Glutamatergic neuron (in vitro differentiated cells): ENCODE results near the gene TRIM72. TPM values are rescaled to one million over a fixed set of nuclear protein-coding genes. Genes with fewer than 3 reads are reported as not detected.

ENCODE experiments used
- DNase-seq: peaks from one replicate; pipeline ENCODE4 v3.0.0; 2022
- H3K27ac Mint-ChIP-seq: one replicate; pipeline ENCODE4 v1.8.0; 2020; ENCODE audit warnings: mild to moderate bottlenecking, mixed read lengths, inconsistent platforms; ENCODE audit not compliant: unreplicated experiment
- H3K27me3 Mint-ChIP-seq: one replicate; pipeline ENCODE4 v1.8.0; 2020; ENCODE audit warnings: mild to moderate bottlenecking, moderate library complexity, mixed read lengths, inconsistent platforms; ENCODE audit not compliant: unreplicated experiment
- H3K36me3 Mint-ChIP-seq: one replicate; pipeline ENCODE4 v1.8.0; 2020; ENCODE audit warnings: mild to moderate bottlenecking, mixed read lengths, inconsistent platforms; ENCODE audit not compliant: unreplicated experiment
- H3K4me1 Mint-ChIP-seq: one replicate; pipeline ENCODE4 v1.8.0; 2020; ENCODE audit warnings: mild to moderate bottlenecking, low read depth, mixed read lengths, inconsistent platforms; ENCODE audit not compliant: unreplicated experiment
- H3K4me3 Mint-ChIP-seq: one replicate; pipeline ENCODE4 v1.8.0; 2020; ENCODE audit warnings: mild to moderate bottlenecking, mixed read lengths, inconsistent platforms; ENCODE audit not compliant: unreplicated experiment
- H3K9me3 Mint-ChIP-seq: one replicate; pipeline ENCODE4 v1.8.0; 2020; ENCODE audit warnings: mild to moderate bottlenecking, moderate library complexity, mixed read lengths, inconsistent platforms; ENCODE audit not compliant: unreplicated experiment
- total RNA-seq: library from RNA; stranded (reverse); fragmentation: NEBNext Ultra II Directional; extraction: Animal tissue kit (Norgen Biotek cat#: 25700); gene quantifications from one replicate; pipeline ENCODE4 v1.2.1, GENCODE V29; 2021; ENCODE audit not compliant: unreplicated experiment
- TF ChIP-seq, protein P1 (sequence below): fragments of 200-600 bp; sonication (generic); IDR thresholded peaks from one replicate; pipeline ENCODE4 v1.5.0; 2021; ENCODE audit not compliant: partially characterized antibody, unreplicated experiment

TRIM72 gene
- total RNA-seq, 1 donor from 2014 or later = 0.10 TPM

DNA sequence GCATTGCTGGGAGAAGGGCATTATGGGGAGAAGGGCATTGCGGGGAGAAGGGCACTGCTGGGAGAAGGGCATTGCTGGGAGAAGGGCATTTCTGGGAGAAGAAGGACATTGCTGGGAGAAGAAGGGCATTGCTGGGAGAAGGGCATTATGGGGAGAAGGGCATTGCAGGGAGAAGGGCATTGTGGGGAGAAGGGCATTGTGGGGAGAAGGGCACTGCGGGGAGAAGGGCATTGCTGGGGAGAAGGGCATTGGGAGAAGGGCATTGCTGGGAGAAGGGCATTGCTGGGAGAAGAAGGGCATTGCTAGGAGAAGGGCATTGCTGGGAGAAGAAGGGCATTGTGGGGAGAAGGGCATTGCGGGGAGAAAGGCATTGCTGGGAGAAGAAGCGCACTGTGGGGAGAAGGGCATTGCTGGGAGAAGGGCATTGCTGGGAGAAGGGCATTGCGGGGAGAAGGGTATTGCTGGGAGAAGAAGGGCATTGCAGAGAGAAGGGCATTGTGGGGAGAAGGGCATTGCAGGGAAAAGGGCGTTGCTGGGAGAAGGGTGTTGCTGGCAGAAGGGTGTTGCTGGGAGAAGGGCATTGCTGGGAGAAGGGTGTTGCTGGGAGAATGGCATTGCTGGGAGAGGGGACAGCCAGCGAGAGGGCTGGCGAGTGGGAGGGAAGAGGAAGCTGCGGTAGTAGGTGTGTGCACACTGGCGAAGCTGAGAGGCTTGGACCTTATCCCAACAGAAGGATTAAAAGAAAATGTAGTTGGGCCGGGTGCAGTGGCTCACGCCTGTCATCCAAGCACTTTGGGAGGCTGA, 7.6 kb downstream of the TRIM72 start:
- no peaks in the 10 kb centered on the region for H3K4me1 Mint-ChIP-seq
- no peak overlapping the region for H3K27ac Mint-ChIP-seq
- TF ChIP-seq, protein P1, sequence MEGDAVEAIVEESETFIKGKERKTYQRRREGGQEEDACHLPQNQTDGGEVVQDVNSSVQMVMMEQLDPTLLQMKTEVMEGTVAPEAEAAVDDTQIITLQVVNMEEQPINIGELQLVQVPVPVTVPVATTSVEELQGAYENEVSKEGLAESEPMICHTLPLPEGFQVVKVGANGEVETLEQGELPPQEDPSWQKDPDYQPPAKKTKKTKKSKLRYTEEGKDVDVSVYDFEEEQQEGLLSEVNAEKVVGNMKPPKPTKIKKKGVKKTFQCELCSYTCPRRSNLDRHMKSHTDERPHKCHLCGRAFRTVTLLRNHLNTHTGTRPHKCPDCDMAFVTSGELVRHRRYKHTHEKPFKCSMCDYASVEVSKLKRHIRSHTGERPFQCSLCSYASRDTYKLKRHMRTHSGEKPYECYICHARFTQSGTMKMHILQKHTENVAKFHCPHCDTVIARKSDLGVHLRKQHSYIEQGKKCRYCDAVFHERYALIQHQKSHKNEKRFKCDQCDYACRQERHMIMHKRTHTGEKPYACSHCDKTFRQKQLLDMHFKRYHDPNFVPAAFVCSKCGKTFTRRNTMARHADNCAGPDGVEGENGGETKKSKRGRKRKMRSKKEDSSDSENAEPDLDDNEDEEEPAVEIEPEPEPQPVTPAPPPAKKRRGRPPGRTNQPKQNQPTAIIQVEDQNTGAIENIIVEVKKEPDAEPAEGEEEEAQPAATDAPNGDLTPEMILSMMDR = no peak
- H3K4me3 Mint-ChIP-seq = no peak overlapping the region
- peaks cover 3% of the 10 kb centered on the region for H3K9me3 Mint-ChIP-seq
- no peaks in the 10 kb centered on the region for H3K36me3 Mint-ChIP-seq
- DNase-seq = no peak
- peaks cover 23% of the 10 kb centered on the region for H3K27me3 Mint-ChIP-seq

DNA sequence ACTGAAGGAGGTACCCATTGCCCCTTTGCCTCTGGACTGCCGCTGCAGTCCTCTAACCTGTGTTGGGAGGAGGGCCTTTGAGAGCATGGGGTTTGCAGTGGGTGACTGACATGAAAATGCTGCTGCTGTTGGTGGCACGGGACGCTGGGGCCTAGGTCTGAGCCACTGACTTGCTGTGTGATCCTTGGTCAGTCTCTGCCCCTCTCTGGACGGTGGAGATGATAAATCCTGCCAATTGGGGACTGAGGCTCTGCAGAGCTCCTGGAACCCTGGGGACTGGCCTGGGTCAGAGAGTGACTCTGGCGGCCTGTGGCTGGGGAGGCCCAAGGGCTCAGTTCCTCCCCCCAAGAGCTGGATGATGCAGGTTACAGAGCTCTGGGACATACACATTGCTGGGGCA, 9.1 kb downstream of the TRIM72 start:
- Mint-ChIP-seq H3K27me3 (peaks cover 16% of the 10 kb centered on the region), H3K27ac (no peak overlapping the region), H3K9me3 (peaks cover 4% of the 10 kb centered on the region), H3K36me3 (no peaks in the 10 kb centered on the region), H3K4me1 (no peaks in the 10 kb centered on the region), H3K4me3 (no peak overlapping the region)
- no peak for DNase-seq
- TF ChIP-seq, protein P1 = no peak

DNA sequence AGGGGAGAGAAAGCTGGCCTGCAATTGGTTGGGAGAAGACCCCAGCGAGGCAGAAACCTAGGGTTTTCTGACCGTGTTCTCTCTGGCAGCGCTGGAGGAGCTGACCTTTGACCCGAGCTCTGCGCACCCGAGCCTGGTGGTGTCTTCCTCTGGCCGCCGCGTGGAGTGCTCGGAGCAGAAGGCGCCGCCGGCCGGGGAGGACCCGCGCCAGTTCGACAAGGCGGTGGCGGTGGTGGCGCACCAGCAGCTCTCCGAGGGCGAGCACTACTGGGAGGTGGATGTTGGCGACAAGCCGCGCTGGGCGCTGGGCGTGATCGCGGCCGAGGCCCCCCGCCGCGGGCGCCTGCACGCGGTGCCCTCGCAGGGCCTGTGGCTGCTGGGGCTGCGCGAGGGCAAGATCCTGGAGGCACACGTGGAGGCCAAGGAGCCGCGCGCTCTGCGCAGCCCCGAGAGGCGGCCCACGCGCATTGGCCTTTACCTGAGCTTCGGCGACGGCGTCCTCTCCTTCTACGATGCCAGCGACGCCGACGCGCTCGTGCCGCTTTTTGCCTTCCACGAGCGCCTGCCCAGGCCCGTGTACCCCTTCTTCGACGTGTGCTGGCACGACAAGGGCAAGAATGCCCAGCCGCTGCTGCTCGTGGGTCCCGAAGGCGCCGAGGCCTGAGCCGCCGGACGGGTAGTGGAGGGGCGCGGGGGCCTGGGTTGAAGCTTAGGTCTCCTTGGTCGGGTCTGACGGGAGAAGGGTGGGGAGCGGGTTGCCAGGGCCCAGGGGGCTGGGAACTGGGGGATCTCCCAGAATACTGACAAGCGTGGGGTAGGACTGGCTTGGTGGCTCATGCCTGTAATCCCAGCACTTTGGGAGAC, 10.4 kb downstream of the TRIM72 start:
- Mint-ChIP-seq H3K27ac (no peak overlapping the region), H3K36me3 (no peaks in the 10 kb centered on the region), H3K27me3 (peaks cover 10% of the 10 kb centered on the region), H3K9me3 (peaks cover 4% of the 10 kb centered on the region), H3K4me1 (no peaks in the 10 kb centered on the region), H3K4me3 (no peak overlapping the region)
- TF ChIP-seq, protein P1 = no peak
- no peak for DNase-seq

DNA sequence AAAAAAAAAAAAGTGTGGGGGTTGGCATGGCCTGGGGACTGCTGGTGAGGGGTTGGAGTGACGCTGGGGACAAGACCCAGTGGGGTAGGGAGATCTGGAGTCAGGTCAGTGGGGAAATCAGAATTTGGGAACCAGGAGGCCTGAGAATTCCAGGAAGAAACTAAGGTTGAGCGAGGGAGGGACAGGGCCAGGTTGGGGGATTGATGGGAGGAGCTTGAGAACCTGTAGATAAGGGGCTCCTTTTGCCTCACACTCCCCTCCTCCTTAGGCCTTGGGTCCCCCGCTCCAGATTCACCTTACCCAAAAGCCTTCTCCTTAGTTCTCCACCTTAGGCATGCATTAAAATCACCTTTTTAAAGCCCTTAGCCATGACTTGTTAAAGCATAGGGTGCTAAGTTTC, 11.3 kb downstream of the TRIM72 start:
- DNase-seq = no peak
- Mint-ChIP-seq H3K9me3 (peaks cover 5% of the 10 kb centered on the region), H3K4me1 (no peaks in the 10 kb centered on the region), H3K27ac (no peak overlapping the region), H3K36me3 (no peaks in the 10 kb centered on the region), H3K4me3 (no peak overlapping the region), H3K27me3 (peaks cover 10% of the 10 kb centered on the region)
- TF ChIP-seq, protein P1 = no peak

DNA sequence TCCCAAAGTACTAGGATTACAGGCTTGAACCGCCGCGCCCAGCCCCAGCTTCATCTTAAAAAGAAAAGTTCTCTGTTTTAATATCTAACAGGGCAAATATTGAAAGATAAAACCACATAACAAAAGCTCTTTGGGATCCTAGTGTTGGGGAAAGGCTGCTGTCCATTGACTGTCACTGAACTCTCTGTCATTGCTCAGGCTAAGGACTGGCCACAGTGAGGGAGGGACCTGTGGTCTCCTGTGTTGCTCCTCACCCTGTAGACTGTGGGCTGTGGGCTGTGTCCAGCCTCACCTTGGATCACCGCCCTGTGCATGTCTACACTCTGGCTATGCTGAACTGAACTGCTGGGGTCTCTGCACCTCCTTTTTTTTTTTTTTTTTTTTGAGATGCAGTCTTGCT, 14.3 kb downstream of the TRIM72 start:
- DNase-seq = no peak
- Mint-ChIP-seq H3K9me3 (peaks cover 3% of the 10 kb centered on the region), H3K27me3 (peaks cover 3% of the 10 kb centered on the region), H3K4me3 (no peak overlapping the region), H3K36me3 (no peaks in the 10 kb centered on the region), H3K4me1 (no peaks in the 10 kb centered on the region), H3K27ac (no peak overlapping the region)
- TF ChIP-seq, protein P1 = no peak
